CD4-positive, alpha-beta T cell (primary cell): Measurements from ENCODE around the gene MMAB. TPM values are rescaled to one million over a fixed set of nuclear protein-coding genes. Genes with fewer than 3 reads are reported as not detected.

Source experiments
- ATAC-seq: fragments of 200-7000 bp; cut with Tn5 transposase; one replicate; pipeline ENCODE4 v1.10.0; 2022; ENCODE audit warnings: mild to moderate bottlenecking; ENCODE audit not compliant: poor library complexity
- CTCF ChIA-PET: fragments of 350-600 bp; sonication (Branson Sonifier 250); formaldehyde crosslinking; loops from one replicate; lab custom pipeline; 2021; ENCODE audit warnings: antibody characterized with exemption, inconsistent platforms; lab: Charles Lee
- POLR2A ChIA-PET: fragments of 350-600 bp; sonication (Branson Sonifier 250); formaldehyde crosslinking; loops from one replicate; lab custom pipeline; 2021; ENCODE audit warnings: antibody characterized with exemption, inconsistent platforms; lab: Charles Lee
- DNase-seq, 14 experiments: peaks; one replicate each; pipeline ENCODE4 v3.0.0-alpha.2; 2013 to 2020; ENCODE audit warnings: mixed read lengths in 2 of 14
- H3K27ac ChIP-seq, 2 donors: one replicate each; pipeline versions ENCODE4 v1.5.1 to v1.7.0; 2013; ENCODE audit warnings: low read length in 2 of 2, low read depth in 1 of 2, mild to moderate bottlenecking in 1 of 2
- H3K27me3 ChIP-seq, 2 experiments: 1 replicate in 1 of 2; 2 replicates in 1 of 2; pipeline versions ENCODE4 v1.6.1 to v1.7.0; 2013; ENCODE audit warnings: low read length in 2 of 2, control low read depth in 1 of 2, mild to moderate bottlenecking in 1 of 2, moderate library complexity in 1 of 2; ENCODE audit not compliant: insufficient read depth in 2 of 2, control insufficient read depth in 1 of 2
- H3K36me3 ChIP-seq: one replicate; pipeline ENCODE4 v1.6.1; 2013; ENCODE audit warnings: low read length, control low read depth; ENCODE audit not compliant: insufficient read depth
- H3K4me1 ChIP-seq: one replicate; pipeline ENCODE4 v1.6.1; 2013; ENCODE audit warnings: low read length, control low read depth; ENCODE audit not compliant: insufficient read depth
- H3K4me3 ChIP-seq: one replicate; pipeline ENCODE4 v1.5.1; 2013; ENCODE audit warnings: mild to moderate bottlenecking, low read length, moderate library complexity
- H3K9me3 ChIP-seq, 2 experiments: 1 replicate in 1 of 2; 2 replicates in 1 of 2; pipeline versions ENCODE4 v1.6.1 to v1.7.0; 2013; ENCODE audit warnings: low read length in 2 of 2, mild to moderate bottlenecking in 2 of 2, control low read depth in 1 of 2, moderate library complexity in 1 of 2; ENCODE audit not compliant: control insufficient read depth in 1 of 2, insufficient read depth in 1 of 2
- H3K27ac Mint-ChIP-seq: one replicate; pipeline ENCODE4 v1.8.0; 2020; ENCODE audit warnings: mixed read lengths
- H3K27me3 Mint-ChIP-seq: one replicate; pipeline ENCODE4 v1.8.0; 2021; ENCODE audit warnings: mixed read lengths
- H3K36me3 Mint-ChIP-seq: one replicate; pipeline ENCODE4 v1.8.0; 2021; ENCODE audit warnings: low read depth, mixed read lengths
- H3K4me1 Mint-ChIP-seq: one replicate; pipeline ENCODE4 v1.8.0; 2021; ENCODE audit warnings: low read depth, mixed read lengths
- H3K4me3 Mint-ChIP-seq: one replicate; pipeline ENCODE4 v1.8.0; 2020; ENCODE audit warnings: mild to moderate bottlenecking, mixed read lengths
- H3K9me3 Mint-ChIP-seq: one replicate; pipeline ENCODE4 v1.8.0; 2020; ENCODE audit warnings: mixed read lengths
- CTCF ChIP-seq: fragments of 200-600 bp; IDR thresholded peaks from one replicate; pipeline ENCODE4 v1.8.0; 2022; ENCODE audit warnings: antibody characterized with exemption, mild to moderate bottlenecking
- intact Hi-C, 2 experiments: fragments of 100-400 bp; cut with DNase I in 1 of 2; cut with micrococcal nuclease in 1 of 2; formaldehyde crosslinking; loops; one replicate each; pipeline versions ENCODE4 v1.15.1 to v1.9.0; 2023 to 2025; cut with DNase I, micrococcal nuclease
- total RNA-seq, 174 experiments: library from RNA in 2 of 174; stranded (reverse) in 2 of 174; gene quantifications; one replicate each; pipeline ENCODE4 v1.2.3 and lab custom pipeline; 2021 to 2026

The MMAB gene
- total RNA-seq, 2 experiments from 2014 or later: 8.6 to 9.2 TPM

- peak overlapping the region; percentile 95 for H3K27ac Mint-ChIP-seq
- POLR2A ChIA-PET: interaction anchor here (2.5 kb wide), 1 partner anchor 142 kb away, joined by 10 read pairs; the partner anchor contains the start of gene FAM222A
Measured at GRCh38 chr12:109572506-109572845, 828 bp downstream of the MMAB start.

GRCh38 chr12:109571773-109572505, 1.4 kb downstream of the MMAB start:
- Histone ChIP-seq H3K4me1 (peaks cover 19% of the 10 kb centered on the region), H3K4me3 (no peak overlapping the region), H3K27me3 (no peaks in the 10 kb centered on the region), H3K27ac (no peak overlapping the region), H3K9me3 (no peaks in the 10 kb centered on the region), H3K36me3 (peaks cover 24% of the 10 kb centered on the region)
- Mint-ChIP-seq H3K4me3 (peak overlapping the region; percentile 17), H3K4me1 (peaks cover 29% of the 10 kb centered on the region), H3K27me3 (no peaks in the 10 kb centered on the region), H3K27ac (peak overlapping the region; percentile 95), H3K36me3 (peaks cover 66% of the 10 kb centered on the region), H3K9me3 (no peaks in the 10 kb centered on the region)
- DNase-seq (no peak), ATAC-seq (no peak)
- POLR2A ChIA-PET: interaction anchor here (2.5 kb wide), 1 partner anchor 142 kb away, joined by 10 read pairs; the partner anchor contains the start of gene FAM222A
- intact Hi-C loops: loop anchor here in 1 of 2 experiments (2.0 to 10.0 kb wide), 9 partner anchors 139 to 1887 kb away; partner anchors contain the start of genes ALKBH2, ANKRD13A, ATP2A2 and FICD
- CTCF ChIA-PET: no interaction called here
- TF ChIP-seq CTCF: no peak

More at GRCh38 chr12:109572506-109572845, 828 bp downstream of the MMAB start:
- intact Hi-C loops: loop anchor here in 1 of 2 experiments (5.0 to 10.0 kb wide), 8 partner anchors 422 to 1888 kb away; partner anchors contain the start of genes ALKBH2, ANKRD13A, ATP2A2 and FICD
- ATAC-seq: no peak
- Mint-ChIP-seq H3K27me3 (no peaks in the 10 kb centered on the region), H3K4me3 (peak overlapping the region; percentile 99), H3K36me3 (peaks cover 66% of the 10 kb centered on the region), H3K4me1 (peaks cover 29% of the 10 kb centered on the region), H3K9me3 (no peaks in the 10 kb centered on the region)
- H3K4me3 ChIP-seq: peak overlapping the region; percentile 78
- peaks cover 26% of the 10 kb centered on the region for H3K36me3 ChIP-seq
- no peak for DNase-seq
- no peaks in the 10 kb centered on the region for H3K9me3 ChIP-seq
- CTCF ChIA-PET: no interaction called here
- no peak for TF ChIP-seq CTCF
- H3K27me3 ChIP-seq: no peaks in the 10 kb centered on the region
- peaks cover 19% of the 10 kb centered on the region for H3K4me1 ChIP-seq
- H3K27ac ChIP-seq: peak overlapping the region; percentile 83 to 96

GRCh38 chr12:109568486-109568885, 4.8 kb downstream of the MMAB start:
- ATAC-seq (no peak), DNase-seq (no peak)
- H3K27ac ChIP-seq: no peak overlapping the region
- peaks cover 72% of the 10 kb centered on the region for H3K36me3 Mint-ChIP-seq
- no peak overlapping the region for H3K4me3 ChIP-seq
- H3K27ac Mint-ChIP-seq: no peak overlapping the region
- no peaks in the 10 kb centered on the region for H3K27me3 Mint-ChIP-seq
- no peaks in the 10 kb centered on the region for H3K27me3 ChIP-seq
- intact Hi-C loops: no loop called here
- CTCF ChIA-PET: no interaction called here
- no peak overlapping the region for H3K4me3 Mint-ChIP-seq
- TF ChIP-seq CTCF: no peak
- H3K9me3 ChIP-seq: peaks cover 0 to 2% of the 10 kb centered on the region in 2 experiments
- H3K4me1 Mint-ChIP-seq: peaks cover 12% of the 10 kb centered on the region
- peaks cover 12% of the 10 kb centered on the region for H3K4me1 ChIP-seq
- POLR2A ChIA-PET: no interaction called here
- peaks cover 25% of the 10 kb centered on the region for H3K36me3 ChIP-seq
- H3K9me3 Mint-ChIP-seq: no peaks in the 10 kb centered on the region
